GM12891 (cell line): Measurements from ENCODE around the gene PDZD2.

Source experiments
- POLR2A ChIP-seq: IDR thresholded peaks from 2 replicates; pipeline ENCODE4 v1.6.1; 2011; ENCODE audit warnings: low read depth, low read length, control low read depth
- POLR2AphosphoS5 ChIP-seq: IDR thresholded peaks from 2 replicates; pipeline ENCODE4 v1.6.1; 2011; ENCODE audit warnings: low read depth, low read length, control low read depth

DNA sequence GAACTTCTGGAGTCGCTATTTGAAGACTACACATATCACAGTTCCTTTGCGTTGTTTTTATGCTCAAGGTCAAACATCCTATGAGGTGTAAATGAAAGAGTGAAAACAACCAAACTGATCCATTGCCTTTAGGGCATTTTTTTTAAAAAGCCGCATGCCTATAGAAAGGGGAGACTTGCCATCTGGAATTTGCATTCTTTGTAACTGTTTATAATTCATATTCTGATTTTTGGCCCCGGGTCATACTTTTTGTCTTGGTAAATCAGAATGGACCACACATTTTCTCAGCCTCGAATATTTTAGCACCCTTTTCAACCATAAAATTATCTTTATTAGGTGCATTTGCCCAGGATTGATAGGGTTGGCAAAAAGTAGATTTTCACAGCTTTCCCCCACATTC, 347.2 kb downstream of the PDZD2 start:
- TF ChIP-seq POLR2A: no peak
- no peak for TF ChIP-seq POLR2AphosphoS5
